GM10248 (cell line): ENCODE data around the gene DHX16.

Experiments
- CTCF ChIA-PET: fragments of 300-600 bp; sonication (Branson Sonifier 250); formaldehyde crosslinking; extraction: SDS; loops from one replicate; lab custom pipeline; 2021; ENCODE audit warnings: antibody characterized with exemption; lab: Yijun Ruan, JAX
- POLR2A ChIA-PET: fragments of 350-650 bp; sonication (Branson Sonifier 250); formaldehyde crosslinking; extraction: SDS; loops from one replicate; lab custom pipeline; 2020; ENCODE audit warnings: antibody characterized with exemption; lab: Yijun Ruan, JAX
- DNase-seq: peaks from one replicate; pipeline ENCODE4 v3.0.0; 2012; ENCODE audit errors: extremely low spot score
- CTCF ChIP-seq: IDR thresholded peaks from 2 replicates; pipeline ENCODE4 v1.5.1; 2012; ENCODE audit warnings: mild to moderate bottlenecking, low read depth; ENCODE audit errors: extremely low read depth, missing control alignments, control extremely low read depth

DHX16 gene

DNA sequence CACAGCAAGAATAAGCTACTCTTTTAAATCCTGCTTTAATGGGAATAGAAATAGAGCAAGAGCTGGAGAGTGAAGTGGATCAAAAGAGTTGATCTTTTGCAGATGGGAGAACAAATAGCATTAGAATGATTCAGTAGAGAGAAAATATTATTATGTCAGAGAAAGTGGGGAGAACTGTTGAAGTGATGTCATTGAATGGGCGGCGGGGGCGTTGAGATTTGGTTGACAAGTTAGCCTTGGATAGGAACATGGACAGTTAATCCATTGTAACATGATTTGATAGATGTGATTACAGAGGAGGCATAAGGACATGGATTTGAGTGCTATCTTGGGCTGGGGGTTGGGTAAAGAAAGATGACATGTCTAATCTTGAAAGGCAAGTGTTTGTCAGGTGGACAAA is 37.0 kb downstream of the DHX16 start:
- ChIA-PET CTCF (interaction anchor here (1.6 kb wide), 2 partner anchors 19 to 86 kb away, joined by 3 to 6 read pairs; no protein-coding TSS in a partner anchor), POLR2A (interaction anchor here (0.7 kb wide), 1 partner anchor 53 kb away, joined by 4 read pairs; no protein-coding TSS in a partner anchor)
- no peak for DNase-seq
- TF ChIP-seq CTCF, result no peak

GRCh38 chr6:30626484-30627366 is 46.1 kb downstream of the DHX16 start, which contains the start of gene ATAT1:
Gene ATAT1, plus strand, starts transcription at chr6:30626874.
- DNase-seq, result peak; percentile 91
- TF ChIP-seq CTCF, result peak; percentile 51
- ChIA-PET CTCF (interaction anchor here (0.6 to 1.4 kb wide), 9 partner anchors 9 to 110 kb away, joined by 3 to 8 read pairs (median 4); partner anchors contain the start of genes DHX16, MRPS18B and PPP1R10), POLR2A (interaction anchor here (0.8 kb wide), 1 partner anchor 12 kb away, joined by 5 read pairs; no protein-coding TSS in a partner anchor)

GRCh38 chr6:30625511-30625910 is 47.3 kb downstream of the DHX16 start:
- ChIA-PET CTCF (interaction anchor here (1.0 to 1.4 kb wide), 6 partner anchors 8 to 111 kb away, joined by 3 to 8 read pairs (median 6); partner anchors contain the start of genes DHX16, MRPS18B and PPP1R10), POLR2A (no interaction called here)
- no peak for DNase-seq

DNA sequence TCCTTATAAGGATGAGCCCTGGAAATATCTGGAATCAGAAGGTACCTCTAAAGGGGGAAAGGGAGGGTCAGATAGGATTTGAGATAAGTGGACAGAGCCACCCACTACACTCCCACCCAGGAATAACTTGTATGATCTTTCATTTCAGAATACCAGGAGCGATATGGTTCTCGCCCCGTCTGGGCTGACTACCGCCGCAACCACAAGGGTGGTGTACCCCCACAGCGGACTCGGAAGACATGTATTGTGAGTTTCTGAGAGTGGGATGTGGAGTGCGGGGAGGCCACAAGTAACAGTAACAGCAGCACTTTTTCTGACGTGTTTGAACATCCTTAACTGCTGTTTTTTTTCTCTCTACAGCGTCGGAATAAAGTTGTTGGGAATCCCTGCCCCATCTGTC is 53.2 kb downstream of the DHX16 start:
- no peak for DNase-seq
- ChIA-PET POLR2A (no interaction called here), CTCF (interaction anchor here (2.8 kb wide), 1 partner anchor 103 kb away, joined by 11 read pairs; no protein-coding TSS in a partner anchor)
- TF ChIP-seq CTCF, result no peak

More at GRCh38 chr6:30625511-30625910, 47.3 kb downstream of the DHX16 start:
- no peak for TF ChIP-seq CTCF

- CTCF ChIA-PET, result interaction anchor here (0.8 to 2.8 kb wide), 11 partner anchors 8 to 136 kb away, joined by 3 to 11 read pairs (median 5); partner anchors contain the start of genes ATAT1 and DHX16
- no peak for TF ChIP-seq CTCF
- DNase-seq, result no peak
- POLR2A ChIA-PET, result interaction anchor here (0.5 to 0.8 kb wide), 2 partner anchors 54 to 61 kb away, joined by 3 read pairs; partner anchors contain the start of gene PRR3
Measured at GRCh38 chr6:30618270-30618797, 54.5 kb downstream of the DHX16 start.
